Activated B cell treated with CpG ODN at 0.5 μM for 24 hours (primary cell): Measurements from ENCODE around the gene BCAS1. TPM values are rescaled to one million over a fixed set of nuclear protein-coding genes. Genes with fewer than 3 reads are reported as not detected.

ENCODE experiments used
- ATAC-seq: fragments of 200-7000 bp; cut with Tn5 transposase; one replicate; pipeline ENCODE4 v1.10.0; 2021; ENCODE audit warnings: low read depth, mild to moderate bottlenecking, moderate library complexity
- CTCF ChIA-PET: fragments of 350-600 bp; sonication (Branson Sonifier 250); formaldehyde crosslinking; loops from one replicate; lab custom pipeline; 2021; ENCODE audit warnings: antibody characterized with exemption; lab: Charles Lee
- POLR2A ChIA-PET: fragments of 350-600 bp; sonication (Branson Sonifier 250); formaldehyde crosslinking; loops from one replicate; lab custom pipeline; 2021; ENCODE audit warnings: antibody characterized with exemption; lab: Charles Lee
- DNase-seq: peaks from one replicate; pipeline ENCODE4 v3.0.0; 2022
- H3K27ac Mint-ChIP-seq: one replicate; pipeline ENCODE4 v1.8.0; 2020; ENCODE audit warnings: mixed read lengths
- H3K27me3 Mint-ChIP-seq: one replicate; pipeline ENCODE4 v1.8.0; 2021; ENCODE audit warnings: mixed read lengths
- H3K36me3 Mint-ChIP-seq: one replicate; pipeline ENCODE4 v1.8.0; 2021; ENCODE audit warnings: low read depth, mixed read lengths
- H3K4me1 Mint-ChIP-seq: one replicate; pipeline ENCODE4 v1.8.0; 2021; ENCODE audit warnings: mixed read lengths
- H3K4me3 Mint-ChIP-seq: one replicate; pipeline ENCODE4 v1.8.0; 2020; ENCODE audit warnings: mild to moderate bottlenecking, mixed read lengths
- H3K9me3 Mint-ChIP-seq: one replicate; pipeline ENCODE4 v1.8.0; 2020; ENCODE audit warnings: mixed read lengths
- CTCF ChIP-seq: fragments of 200-600 bp; IDR thresholded peaks from one replicate; pipeline ENCODE4 v1.8.0; 2022; ENCODE audit warnings: antibody characterized with exemption, mild to moderate bottlenecking
- intact Hi-C: fragments of 100-400 bp; cut with micrococcal nuclease; formaldehyde crosslinking; loops from one replicate; pipeline ENCODE4 v1.15.1; 2024
- total RNA-seq: library from RNA; stranded (reverse); gene quantifications from 2 replicates; pipeline ENCODE4 v1.2.3, GENCODE V29; 2022

The BCAS1 gene
- total RNA-seq, 1 donor from 2014 or later: 1.7 TPM

- TF ChIP-seq CTCF: no peak
- CTCF ChIA-PET: no interaction called here
- POLR2A ChIA-PET: no interaction called here
- Mint-ChIP-seq H3K27me3 (peaks cover 7% of the 10 kb centered on the region), H3K27ac (no peak overlapping the region), H3K36me3 (peaks cover 3% of the 10 kb centered on the region), H3K4me1 (peaks cover 2% of the 10 kb centered on the region), H3K9me3 (peaks cover 21% of the 10 kb centered on the region), H3K4me3 (no peak overlapping the region)
- no peak for ATAC-seq
- intact Hi-C loops: no loop called here
- DNase-seq: no peak
These were observed 68.3 kb downstream of the BCAS1 start for GRCh38 chr20:54002056-54002575.

GRCh38 chr20:54000914-54001313, 69.5 kb downstream of the BCAS1 start:
- Mint-ChIP-seq H3K9me3 (peaks cover 21% of the 10 kb centered on the region), H3K27ac (no peak overlapping the region), H3K4me3 (no peak overlapping the region), H3K27me3 (peaks cover 10% of the 10 kb centered on the region), H3K4me1 (peaks cover 2% of the 10 kb centered on the region), H3K36me3 (peaks cover 3% of the 10 kb centered on the region)
- ChIA-PET CTCF (no interaction called here), POLR2A (no interaction called here)
- no peak for TF ChIP-seq CTCF
- intact Hi-C loops: no loop called here
- DNase-seq (no peak), ATAC-seq (no peak)

- Mint-ChIP-seq H3K4me3 (no peak overlapping the region), H3K36me3 (peaks cover 3% of the 10 kb centered on the region), H3K27ac (no peak overlapping the region), H3K27me3 (peaks cover 10% of the 10 kb centered on the region), H3K4me1 (peaks cover 2% of the 10 kb centered on the region), H3K9me3 (peaks cover 21% of the 10 kb centered on the region)
- ChIA-PET POLR2A (no interaction called here), CTCF (no interaction called here)
- ATAC-seq: no peak
- no peak for TF ChIP-seq CTCF
- intact Hi-C loops: no loop called here
- no peak for DNase-seq
These were observed 70.1 kb downstream of the BCAS1 start for GRCh38 chr20:54000262-54000661.

- H3K36me3 Mint-ChIP-seq: peaks cover 3% of the 10 kb centered on the region
- H3K27ac Mint-ChIP-seq: no peak overlapping the region
- CTCF ChIA-PET: no interaction called here
- ATAC-seq (no peak), DNase-seq (no peak)
- H3K4me3 Mint-ChIP-seq: no peak overlapping the region
- TF ChIP-seq CTCF: no peak
- H3K27me3 Mint-ChIP-seq: peaks cover 10% of the 10 kb centered on the region
- peaks cover 21% of the 10 kb centered on the region for H3K9me3 Mint-ChIP-seq
- POLR2A ChIA-PET: no interaction called here
- H3K4me1 Mint-ChIP-seq: no peaks in the 10 kb centered on the region
- intact Hi-C loops: no loop called here
These were observed 71.3 kb downstream of the BCAS1 start for GRCh38 chr20:53999077-53999476.

GRCh38 chr20:53996584-53997486, 73.6 kb downstream of the BCAS1 start:
- Mint-ChIP-seq H3K27ac (no peak overlapping the region), H3K4me3 (no peak overlapping the region), H3K9me3 (peaks cover 19% of the 10 kb centered on the region), H3K36me3 (peaks cover 3% of the 10 kb centered on the region), H3K4me1 (no peaks in the 10 kb centered on the region), H3K27me3 (peaks cover 11% of the 10 kb centered on the region)
- POLR2A ChIA-PET: no interaction called here
- CTCF ChIA-PET: no interaction called here
- ATAC-seq: no peak
- DNase-seq: no peak
- intact Hi-C loops: no loop called here
- TF ChIP-seq CTCF: no peak
